Activated CD8-positive, alpha-beta T cell treated with anti-CD3 and anti-CD28 coated beads, Interleukin-2, amount 10 ng/mL, durations not matched to agents 7 days and 5 days (primary cell): ENCODE results near the gene CALHM1. TPM values are rescaled to one million over a fixed set of nuclear protein-coding genes. Genes with fewer than 3 reads are reported as not detected.
"Not testable (repeated sequence)": the region's sequence is repeated elsewhere in the genome, so short reads cannot be mapped to it uniquely, and the experiment has no call there.

Source experiments
- ATAC-seq: fragments of 150-1000 bp; cut with Tn5 transposase; one replicate; pipeline ENCODE4 v1.10.0; 2021; ENCODE audit warnings: moderate library complexity
- CTCF ChIA-PET: fragments of 350-600 bp; sonication (Branson Sonifier 250); formaldehyde crosslinking; loops from one replicate; lab custom pipeline; 2021; ENCODE audit warnings: antibody characterized with exemption; lab: Charles Lee
- POLR2A ChIA-PET: fragments of 350-600 bp; sonication (Branson Sonifier 250); formaldehyde crosslinking; loops from one replicate; lab custom pipeline; 2021; ENCODE audit warnings: antibody characterized with exemption; lab: Charles Lee
- DNase-seq: peaks from one replicate; pipeline ENCODE4 v3.0.0-alpha.2; 2020
- H3K27ac Mint-ChIP-seq: one replicate; pipeline ENCODE4 v1.8.0; 2021; ENCODE audit warnings: mild to moderate bottlenecking, mixed read lengths
- H3K27me3 Mint-ChIP-seq: one replicate; pipeline ENCODE4 v1.8.0; 2021; ENCODE audit warnings: low read depth, mixed read lengths
- H3K36me3 Mint-ChIP-seq: one replicate; pipeline ENCODE4 v1.8.0; 2021; ENCODE audit warnings: low read depth, mixed read lengths
- H3K4me1 Mint-ChIP-seq: one replicate; pipeline ENCODE4 v1.8.0; 2021; ENCODE audit warnings: low read depth, mixed read lengths
- H3K4me3 Mint-ChIP-seq: one replicate; pipeline ENCODE4 v1.8.0; 2021; ENCODE audit warnings: mild to moderate bottlenecking, mixed read lengths
- H3K9me3 Mint-ChIP-seq: one replicate; pipeline ENCODE4 v1.8.0; 2022; ENCODE audit warnings: mixed read lengths; ENCODE audit not compliant: insufficient read depth
- total RNA-seq, 2 experiments: library from RNA; stranded (reverse); gene quantifications; one replicate each; pipeline ENCODE4 v1.2.3, GENCODE V29; 2021

CALHM1 gene
- total RNA-seq, 2 experiments from 2014 or later: 1.8 TPM

- Mint-ChIP-seq H3K4me3 (peak overlapping the region; percentile 42), H3K4me1 (peaks cover 63% of the 10 kb centered on the region), H3K27me3 (no peaks in the 10 kb centered on the region), H3K36me3 (peaks cover 88% of the 10 kb centered on the region), H3K9me3 (no peaks in the 10 kb centered on the region), H3K27ac (peak overlapping the region; percentile 87)
- CTCF ChIA-PET: interaction anchor here (0.9 kb wide), 1 partner anchor 56 kb away, joined by 3 read pairs; no protein-coding TSS in a partner anchor
- no peak for DNase-seq
- peak; percentile 59 for ATAC-seq
- POLR2A ChIA-PET: interaction anchor here (0.8 kb wide), 1 partner anchor 11 kb away, joined by 3 read pairs; no protein-coding TSS in a partner anchor
Observed at GRCh38 chr10:103428989-103429643, 29.6 kb downstream of the CALHM1 start.

GRCh38 chr10:103427866-103428265 is 30.8 kb downstream of the CALHM1 start:
- ATAC-seq (no peak), DNase-seq (no peak)
- H3K4me1 Mint-ChIP-seq: peaks cover 56% of the 10 kb centered on the region
- H3K27ac Mint-ChIP-seq: peak overlapping the region; percentile 2
- H3K36me3 Mint-ChIP-seq: peaks cover 88% of the 10 kb centered on the region
- ChIA-PET CTCF (interaction anchor here (1.3 to 1.4 kb wide), 2 partner anchors 53 to 58 kb away, joined by 3 to 7 read pairs; no protein-coding TSS in a partner anchor), POLR2A (no interaction called here)
- no peaks in the 10 kb centered on the region for H3K9me3 Mint-ChIP-seq
- H3K4me3 Mint-ChIP-seq: no peak overlapping the region
- H3K27me3 Mint-ChIP-seq: no peaks in the 10 kb centered on the region

GRCh38 chr10:103423748-103424147 is 35.0 kb downstream of the CALHM1 start:
- POLR2A ChIA-PET: no interaction called here
- H3K9me3 Mint-ChIP-seq: no peaks in the 10 kb centered on the region

GRCh38 chr10:103419101-103419500 is 39.6 kb downstream of the CALHM1 start:
- ATAC-seq: no peak
- ChIA-PET POLR2A (no interaction called here), CTCF (interaction anchor here (1.2 to 7.1 kb wide), 6 partner anchors 23 to 71 kb away, joined by 3 to 148 read pairs (median 40); partner anchors contain the start of gene CALHM2)
- Mint-ChIP-seq H3K36me3 (peaks cover 78% of the 10 kb centered on the region), H3K4me3 (no peak overlapping the region), H3K27ac (peak overlapping the region; percentile 65), H3K27me3 (no peaks in the 10 kb centered on the region), H3K9me3 (no peaks in the 10 kb centered on the region), H3K4me1 (peaks cover 11% of the 10 kb centered on the region)
- no peak for DNase-seq

More at GRCh38 chr10:103423748-103424147, 35.0 kb downstream of the CALHM1 start:
- H3K4me1 Mint-ChIP-seq: peaks cover 19% of the 10 kb centered on the region
- H3K27me3 Mint-ChIP-seq: no peaks in the 10 kb centered on the region
- ATAC-seq: no peak
- CTCF ChIA-PET: interaction anchor here (1.0 to 1.8 kb wide), 5 partner anchors 8 to 62 kb away, joined by 4 to 11 read pairs (median 7); no protein-coding TSS in a partner anchor
- no peak for DNase-seq
- H3K27ac Mint-ChIP-seq: no peak overlapping the region
- H3K4me3 Mint-ChIP-seq: no peak overlapping the region
- H3K36me3 Mint-ChIP-seq: peaks cover 78% of the 10 kb centered on the region

- Mint-ChIP-seq H3K27ac (peak overlapping the region; percentile 14), H3K4me1 (peaks cover 11% of the 10 kb centered on the region), H3K4me3 (no peak overlapping the region), H3K9me3 (no peaks in the 10 kb centered on the region), H3K27me3 (no peaks in the 10 kb centered on the region), H3K36me3 (peaks cover 77% of the 10 kb centered on the region)
- CTCF ChIA-PET: interaction anchor here (1.4 to 7.1 kb wide), 9 partner anchors 9 to 72 kb away, joined by 3 to 148 read pairs (median 27); partner anchors contain the start of gene CALHM2
- DNase-seq (no peak), ATAC-seq (no peak)
- POLR2A ChIA-PET: no interaction called here
Observed at GRCh38 chr10:103417601-103418000, 41.1 kb downstream of the CALHM1 start.

GRCh38 chr10:103417148-103417469 is 41.6 kb downstream of the CALHM1 start:
- ATAC-seq, POLR2A ChIA-PET, DNase-seq, H3K27me3 Mint-ChIP-seq, H3K9me3 Mint-ChIP-seq, H3K27ac Mint-ChIP-seq, H3K4me3 Mint-ChIP-seq: not testable (repeated sequence)
- peaks cover 76% of the 10 kb centered on the region for H3K36me3 Mint-ChIP-seq
- CTCF ChIA-PET: interaction anchor here (1.0 to 7.1 kb wide), 15 partner anchors 9 to 126 kb away, joined by 3 to 148 read pairs (median 6); partner anchors contain the start of gene CALHM2
- H3K4me1 Mint-ChIP-seq: peaks cover 11% of the 10 kb centered on the region

- H3K4me3 Mint-ChIP-seq: no peak overlapping the region
- peak overlapping the region; percentile 27 for H3K27ac Mint-ChIP-seq
- peaks cover 77% of the 10 kb centered on the region for H3K36me3 Mint-ChIP-seq
- CTCF ChIA-PET: interaction anchor here (0.9 to 7.1 kb wide), 21 partner anchors 8 to 346 kb away, joined by 3 to 148 read pairs (median 5); partner anchors contain the start of genes CALHM2 and NEURL1
- peak; percentile 76 for ATAC-seq
- peak; percentile 84 for DNase-seq
- peaks cover 11% of the 10 kb centered on the region for H3K4me1 Mint-ChIP-seq
- H3K27me3 Mint-ChIP-seq: no peaks in the 10 kb centered on the region
- H3K9me3 Mint-ChIP-seq: no peaks in the 10 kb centered on the region
- POLR2A ChIA-PET: no interaction called here
Observed at GRCh38 chr10:103416436-103417147, 42.1 kb downstream of the CALHM1 start.

GRCh38 chr10:103415581-103415980 is 43.1 kb downstream of the CALHM1 start:
- ChIA-PET CTCF (interaction anchor here (0.5 to 7.1 kb wide), 16 partner anchors 9 to 128 kb away, joined by 3 to 148 read pairs (median 5); partner anchors contain the start of genes CALHM2 and NEURL1), POLR2A (no interaction called here)
- peaks cover 74% of the 10 kb centered on the region for H3K36me3 Mint-ChIP-seq
- no peaks in the 10 kb centered on the region for H3K9me3 Mint-ChIP-seq
- H3K4me3 Mint-ChIP-seq: no peak overlapping the region
- no peaks in the 10 kb centered on the region for H3K27me3 Mint-ChIP-seq
- H3K4me1 Mint-ChIP-seq: peaks cover 11% of the 10 kb centered on the region
- DNase-seq (no peak), ATAC-seq (no peak)
- no peak overlapping the region for H3K27ac Mint-ChIP-seq

GRCh38 chr10:103413564-103413963 is 45.1 kb downstream of the CALHM1 start:
- ChIA-PET POLR2A (no interaction called here), CTCF (interaction anchor here (1.1 to 7.1 kb wide), 2 partner anchors 63 to 71 kb away, joined by 4 to 148 read pairs; no protein-coding TSS in a partner anchor)
- Mint-ChIP-seq H3K9me3 (no peaks in the 10 kb centered on the region), H3K36me3 (peaks cover 68% of the 10 kb centered on the region), H3K27me3 (no peaks in the 10 kb centered on the region), H3K27ac (no peak overlapping the region), H3K4me3 (no peak overlapping the region), H3K4me1 (peaks cover 11% of the 10 kb centered on the region)
- ATAC-seq (no peak), DNase-seq (no peak)
